Large intestine (tissue), 3 donors: Measurements from ENCODE around the gene CACNA1E. TPM values are rescaled to one million over a fixed set of nuclear protein-coding genes. Genes with fewer than 3 reads are reported as not detected.

Experiments
- DNase-seq, 2 donors: peaks; one replicate each; pipeline versions ENCODE4 v3.0.0 to v3.0.0-alpha.2; 2013
- H3K27ac ChIP-seq: one replicate; pipeline ENCODE4 v1.5.1; 2013; ENCODE audit warnings: low read length
- H3K27me3 ChIP-seq: 2 replicates; pipeline ENCODE4 v1.6.1; 2013; ENCODE audit warnings: low read length; ENCODE audit not compliant: control insufficient read depth, insufficient read depth
- H3K36me3 ChIP-seq: 2 replicates; pipeline ENCODE4 v1.6.1; 2013; ENCODE audit warnings: low read length; ENCODE audit not compliant: control insufficient read depth, insufficient read depth
- H3K4me1 ChIP-seq: one replicate; pipeline ENCODE4 v1.6.1; 2013; ENCODE audit warnings: low read length; ENCODE audit not compliant: control insufficient read depth, insufficient read depth
- H3K4me3 ChIP-seq: one replicate; pipeline ENCODE4 v1.5.1; 2013; ENCODE audit warnings: low read length
- H3K9me3 ChIP-seq: one replicate; pipeline ENCODE4 v1.6.1; 2013; ENCODE audit warnings: mild to moderate bottlenecking, low read depth, low read length, moderate library complexity; ENCODE audit not compliant: control insufficient read depth
- WGBS: methylation state at CpG from one replicate; pipeline ENCODE4 v1.1.5; 2013; ENCODE audit warnings: low lambda C conversion rate; ENCODE audit not compliant: insufficient coverage; 5-methylcytosine and 5-hydroxymethylcytosine counted together
- polyA plus RNA-seq: library from polyadenylated mRNA; unstranded; fragments of 120-200 nt; gene quantifications from one replicate; pipeline ENCODE4 v1.2.1, GENCODE V29; 2013

The CACNA1E gene
- polyA plus RNA-seq, 1 donor = 1.7 TPM

GRCh38 chr1:181453541-181454201 is 29.6 kb upstream of the CACNA1E start:
- peaks cover 60% of the 10 kb centered on the region for H3K4me1 ChIP-seq
- peak overlapping the region; percentile 71 for H3K27ac ChIP-seq
- WGBS = no CpG with 5 or more reads among the region's 3 CpGs
- H3K36me3 ChIP-seq = no peaks in the 10 kb centered on the region
- no peaks in the 10 kb centered on the region for H3K27me3 ChIP-seq
- no peaks in the 10 kb centered on the region for H3K9me3 ChIP-seq
- no peak overlapping the region for H3K4me3 ChIP-seq
- no peak for DNase-seq

- H3K36me3 ChIP-seq = no peaks in the 10 kb centered on the region
- WGBS = 59% methylated on average over 2 of the region's 3 CpGs
- DNase-seq = no peak
- H3K9me3 ChIP-seq = no peaks in the 10 kb centered on the region
- peaks cover 35% of the 10 kb centered on the region for H3K4me1 ChIP-seq
- no peak overlapping the region for H3K27ac ChIP-seq
- H3K4me3 ChIP-seq = no peak overlapping the region
- no peaks in the 10 kb centered on the region for H3K27me3 ChIP-seq
Measured at GRCh38 chr1:181456551-181456950, 26.8 kb upstream of the CACNA1E start.

GRCh38 chr1:181458419-181458818 is 24.9 kb upstream of the CACNA1E start:
- Histone ChIP-seq H3K27ac (no peak overlapping the region), H3K4me1 (peaks cover 22% of the 10 kb centered on the region), H3K36me3 (no peaks in the 10 kb centered on the region), H3K4me3 (no peak overlapping the region), H3K27me3 (no peaks in the 10 kb centered on the region), H3K9me3 (no peaks in the 10 kb centered on the region)
- WGBS = no CpG with 5 or more reads among the region's 2 CpGs
- DNase-seq = no peak

GRCh38 chr1:181459067-181459466 is 24.2 kb upstream of the CACNA1E start:
- no peaks in the 10 kb centered on the region for H3K36me3 ChIP-seq
- H3K4me1 ChIP-seq = peaks cover 16% of the 10 kb centered on the region
- WGBS = no CpG with 5 or more reads among the region's 2 CpGs
- H3K27me3 ChIP-seq = no peaks in the 10 kb centered on the region
- peak overlapping the region; percentile 3 for H3K27ac ChIP-seq
- no peak for DNase-seq
- H3K4me3 ChIP-seq = no peak overlapping the region
- no peaks in the 10 kb centered on the region for H3K9me3 ChIP-seq

- Histone ChIP-seq H3K36me3 (no peaks in the 10 kb centered on the region), H3K27ac (no peak overlapping the region), H3K27me3 (no peaks in the 10 kb centered on the region), H3K4me1 (peaks cover 24% of the 10 kb centered on the region), H3K4me3 (no peak overlapping the region), H3K9me3 (no peaks in the 10 kb centered on the region)
- peak in 1 of 2 donors; percentile 70 for DNase-seq
- 74% methylated on average over 5 of the region's 5 CpGs for WGBS
Measured at GRCh38 chr1:181469829-181470228, 13.5 kb upstream of the CACNA1E start.

GRCh38 chr1:181475580-181475979 is 7.7 kb upstream of the CACNA1E start:
- WGBS = 86% methylated on average over 1 of the region's 4 CpGs
- no peaks in the 10 kb centered on the region for H3K36me3 ChIP-seq
- no peak overlapping the region for H3K27ac ChIP-seq
- no peak overlapping the region for H3K4me3 ChIP-seq
- no peaks in the 10 kb centered on the region for H3K27me3 ChIP-seq
- peaks cover 2% of the 10 kb centered on the region for H3K4me1 ChIP-seq
- no peaks in the 10 kb centered on the region for H3K9me3 ChIP-seq
- no peak for DNase-seq

- no peak overlapping the region for H3K27ac ChIP-seq
- H3K27me3 ChIP-seq = peaks cover 6% of the 10 kb centered on the region
- WGBS = 90% methylated on average over 2 of the region's 8 CpGs
- H3K4me1 ChIP-seq = no peaks in the 10 kb centered on the region
- H3K9me3 ChIP-seq = no peaks in the 10 kb centered on the region
- no peak overlapping the region for H3K4me3 ChIP-seq
- no peaks in the 10 kb centered on the region for H3K36me3 ChIP-seq
- no peak for DNase-seq
Measured at GRCh38 chr1:181476581-181476980, 6.7 kb upstream of the CACNA1E start.

- H3K27me3 ChIP-seq = peaks cover 23% of the 10 kb centered on the region
- DNase-seq = no peak
- 60% methylated on average over 1 of the region's 2 CpGs for WGBS
Measured at GRCh38 chr1:181478306-181478705, 5.0 kb upstream of the CACNA1E start.

GRCh38 chr1:181479137-181479745 is 4.1 kb upstream of the CACNA1E start:
- WGBS = no CpG with 5 or more reads among the region's 3 CpGs
- Histone ChIP-seq H3K4me3 (no peak overlapping the region), H3K4me1 (peaks cover 6% of the 10 kb centered on the region), H3K36me3 (no peaks in the 10 kb centered on the region), H3K27ac (no peak overlapping the region), H3K9me3 (peaks cover 11% of the 10 kb centered on the region), H3K27me3 (peaks cover 32% of the 10 kb centered on the region)
- DNase-seq = peak; percentile 58 to 64

More at GRCh38 chr1:181478306-181478705, 5.0 kb upstream of the CACNA1E start:
- Histone ChIP-seq H3K4me1 (peaks cover 6% of the 10 kb centered on the region), H3K36me3 (no peaks in the 10 kb centered on the region), H3K27ac (no peak overlapping the region), H3K4me3 (no peak overlapping the region), H3K9me3 (peaks cover 11% of the 10 kb centered on the region)

- peaks cover 60% of the 10 kb centered on the region for H3K27me3 ChIP-seq
- H3K4me1 ChIP-seq = peaks cover 16% of the 10 kb centered on the region
- no CpG with 5 or more reads among the region's 36 CpGs for WGBS
- H3K27ac ChIP-seq = no peak overlapping the region
- H3K9me3 ChIP-seq = peaks cover 11% of the 10 kb centered on the region
- peak overlapping the region; percentile 27 for H3K4me3 ChIP-seq
- no peak for DNase-seq
- H3K36me3 ChIP-seq = no peaks in the 10 kb centered on the region
Measured at GRCh38 chr1:181482001-181482430, 1.3 kb upstream of the CACNA1E start.
